ENCODE results near the gene CORO2A.
A peak's percentile ranks its signal among the peaks of the same experiment; 100 is the strongest.
"Not testable (repeated sequence)": the region's sequence is repeated elsewhere in the genome, so short reads cannot be mapped to it uniquely, and the experiment has no call there.

CORO2A gene

DNA sequence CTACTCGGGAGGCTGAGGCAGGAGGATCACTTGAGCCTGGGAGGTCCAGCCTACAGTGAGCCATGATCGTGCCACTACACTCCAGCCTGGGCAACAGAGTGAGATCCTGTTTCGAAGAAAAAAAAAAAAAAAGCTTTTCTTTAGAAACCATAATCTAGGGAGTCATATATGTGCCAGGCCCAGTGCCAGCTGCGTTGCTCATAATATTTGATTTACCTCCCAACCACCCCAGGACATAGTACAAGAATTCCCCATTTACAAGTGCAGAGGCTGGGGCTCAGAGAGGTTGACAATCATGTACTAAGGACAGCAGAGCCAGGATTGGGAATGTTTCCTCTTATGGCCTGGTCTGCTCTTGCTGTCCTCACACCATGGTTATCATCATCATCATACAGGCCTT lies 48.4 kb downstream of the CORO2A start:
- DNase-seq = no peak

DNA sequence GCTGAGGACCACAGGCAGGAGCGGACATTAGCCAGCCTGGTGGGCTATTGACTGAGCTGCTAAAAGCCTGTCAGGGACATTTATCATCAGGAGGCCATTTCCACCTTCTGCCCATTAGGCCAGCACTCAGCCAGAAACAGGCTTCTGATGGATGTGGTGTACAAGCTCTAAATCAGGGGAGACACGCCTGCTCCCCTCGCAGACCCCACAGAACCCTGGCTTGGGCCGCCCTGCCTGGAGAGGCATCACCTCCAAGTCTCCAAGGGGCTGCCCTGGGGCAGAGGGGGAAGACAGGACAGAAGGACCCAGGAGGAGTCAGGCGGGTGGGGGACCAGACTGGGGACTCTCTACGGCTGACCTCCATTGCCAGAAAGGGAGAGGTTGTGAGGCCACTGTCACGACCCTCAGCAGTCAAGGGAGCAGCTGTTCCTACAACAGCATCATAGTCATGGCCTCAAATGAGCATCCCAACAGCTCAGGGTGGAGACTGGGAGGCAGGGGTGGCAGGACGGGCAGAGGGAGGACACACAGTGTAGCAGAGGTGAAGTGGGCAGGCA lies 49.4 kb downstream of the CORO2A start:
- DNase-seq = no peak

DNA sequence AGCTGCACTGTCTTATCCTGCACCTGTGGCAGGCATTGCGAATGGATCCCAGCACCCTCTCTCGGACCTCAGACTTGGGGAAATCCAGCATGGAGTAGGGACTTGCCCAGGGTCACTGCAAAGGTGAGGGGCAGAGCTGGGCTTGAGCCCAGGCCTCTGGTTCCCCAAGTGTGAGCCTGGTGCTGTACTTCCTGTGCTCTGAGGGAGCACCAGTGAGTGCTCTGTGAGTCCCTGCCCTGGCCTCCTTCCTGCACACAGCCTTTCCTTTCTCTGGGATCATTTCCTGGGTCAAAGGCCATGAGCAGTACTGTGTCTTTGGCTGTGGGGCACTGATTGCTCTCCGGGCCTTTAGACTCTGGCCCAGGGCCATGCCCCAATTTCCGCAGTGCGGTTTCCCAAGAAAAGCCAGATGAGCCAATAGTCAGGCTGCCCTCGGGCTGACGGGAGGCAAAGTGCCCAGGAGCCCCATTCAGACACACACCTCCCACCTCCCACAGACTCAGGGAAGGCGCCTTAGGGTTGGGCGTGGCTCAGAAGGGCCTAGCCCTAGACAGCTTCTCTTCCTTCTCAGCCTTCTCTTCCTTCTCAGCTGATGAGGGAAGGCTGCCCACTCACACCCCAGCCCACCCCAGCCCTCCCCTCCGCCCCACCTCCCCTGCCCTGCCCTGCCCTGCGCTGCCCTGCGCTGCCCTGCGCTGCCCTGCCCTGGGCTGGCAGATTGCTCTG lies 50.1 kb downstream of the CORO2A start:
- DNase-seq = peak in 22 of 56 donors; percentile 3 to 54 (median 29)

DNA sequence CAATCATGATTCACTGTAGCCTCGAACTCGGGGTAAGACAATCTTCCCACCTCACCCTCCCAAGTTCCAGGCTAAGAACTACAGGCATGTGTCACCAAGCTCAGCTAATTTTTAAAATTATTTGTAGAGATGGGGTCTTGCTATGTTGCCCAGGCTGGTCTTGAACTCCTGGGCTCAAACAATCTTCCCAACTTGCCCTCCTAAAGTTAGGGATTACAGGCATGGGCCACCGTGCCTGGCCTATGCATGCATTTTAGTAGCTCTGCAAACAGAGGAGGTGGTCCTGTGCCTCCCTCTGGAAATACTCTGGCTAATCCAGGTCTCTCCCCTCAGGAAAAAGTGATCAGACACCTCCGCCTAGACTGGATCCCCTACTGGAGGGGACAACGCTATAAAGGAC lies 51.9 kb downstream of the CORO2A start:
- DNase-seq = no peak

DNA sequence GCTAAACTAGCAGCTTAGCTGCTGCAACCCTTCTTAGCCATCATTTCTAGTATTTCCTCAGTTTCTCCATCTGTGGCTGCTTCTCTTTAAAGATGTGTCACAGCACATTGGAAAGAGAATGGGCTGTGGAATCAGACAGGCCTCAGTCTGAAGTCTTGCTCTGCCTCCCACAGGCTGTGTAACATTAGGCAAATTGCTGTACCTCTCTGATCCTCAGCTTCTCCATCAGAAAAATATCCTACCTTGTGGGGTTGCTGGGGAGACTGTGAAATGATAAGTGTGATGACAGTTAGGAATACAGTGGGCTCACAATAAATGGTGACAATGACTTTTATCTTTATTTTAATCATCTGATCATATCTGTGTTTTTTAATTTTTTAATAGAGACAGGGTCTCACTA lies 55.9 kb downstream of the CORO2A start:
- DNase-seq = no peak

DNA sequence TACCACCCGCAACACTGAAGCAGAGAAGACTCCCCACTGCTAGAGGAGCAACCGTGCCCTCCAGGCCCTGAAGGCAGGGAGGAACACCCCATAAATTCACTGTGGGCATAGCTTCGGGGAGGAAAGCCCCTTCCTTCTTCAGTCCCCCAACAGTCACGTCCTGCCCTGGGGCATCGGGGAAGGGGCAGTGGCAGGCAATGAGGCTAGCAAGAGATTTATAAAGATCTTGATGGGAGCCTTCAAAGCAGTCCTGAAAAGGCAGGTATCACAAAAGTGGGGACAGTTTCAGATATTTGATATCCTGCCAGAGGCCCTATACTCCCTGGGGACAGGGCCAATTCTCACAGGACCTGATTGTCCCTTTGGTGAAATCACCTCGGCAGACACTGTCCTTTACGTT lies 56.5 kb downstream of the CORO2A start:
- DNase-seq = no peak

DNA sequence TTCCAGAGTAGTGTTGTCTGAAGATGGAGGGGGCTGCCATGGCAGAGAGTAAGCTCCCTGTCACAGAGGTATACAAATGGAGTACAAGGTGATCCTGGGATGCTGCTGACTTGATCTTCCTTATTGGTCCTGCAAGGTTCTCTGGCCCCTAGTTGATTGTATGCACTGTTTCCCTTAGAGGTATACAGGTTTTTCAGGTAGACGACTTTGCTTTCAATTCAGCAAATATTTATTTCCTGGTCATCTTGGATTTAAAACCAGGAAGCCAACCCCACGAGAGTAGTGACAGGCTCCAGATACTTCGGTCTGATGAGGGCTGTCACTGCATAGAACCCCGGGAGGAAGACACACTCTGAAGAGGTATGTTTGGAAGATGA lies 56.9 kb downstream of the CORO2A start:
- DNase-seq = no peak

DNA sequence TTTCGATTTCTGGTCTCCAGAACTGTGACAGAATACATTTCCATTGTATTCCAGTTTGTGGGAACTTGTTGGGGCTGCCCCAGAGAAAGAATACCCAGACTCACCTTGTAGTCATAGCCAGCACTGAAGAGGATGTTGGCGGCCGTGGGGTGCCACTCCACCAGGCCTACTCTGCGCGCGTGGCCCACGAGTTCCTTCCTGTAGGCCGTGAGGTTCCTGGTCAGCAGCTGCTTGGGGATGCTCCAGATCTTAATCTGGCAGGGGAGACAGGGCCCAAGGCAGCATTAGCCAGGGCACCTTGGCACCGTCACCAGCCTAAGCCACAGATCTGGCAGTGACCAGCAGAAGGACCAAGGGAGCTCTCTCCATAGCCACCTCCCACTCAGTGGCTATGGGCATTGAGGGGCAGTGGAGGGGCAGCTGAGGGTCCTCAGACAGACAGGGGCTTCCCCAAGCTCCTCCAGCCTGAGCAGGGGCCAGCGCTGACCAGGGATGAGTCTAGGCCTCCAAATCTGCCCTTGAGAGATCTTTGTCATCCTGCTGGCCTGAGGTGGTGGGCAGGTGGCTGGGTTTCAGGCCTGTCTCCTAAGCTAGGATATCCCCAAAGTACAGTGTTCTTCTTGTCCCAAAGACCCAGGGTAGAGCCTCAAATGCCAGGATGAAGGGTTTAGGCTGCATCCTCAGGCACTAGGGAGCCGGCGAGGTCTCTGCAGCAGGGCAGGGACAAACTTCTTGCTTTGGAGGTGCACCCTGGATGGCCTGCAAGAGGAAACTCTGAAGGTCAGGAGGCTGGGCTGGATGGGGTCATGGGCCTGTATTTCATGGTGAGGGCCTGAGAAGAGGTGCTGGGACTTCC lies 57.5 kb downstream of the CORO2A start:
- no peak for DNase-seq

DNA sequence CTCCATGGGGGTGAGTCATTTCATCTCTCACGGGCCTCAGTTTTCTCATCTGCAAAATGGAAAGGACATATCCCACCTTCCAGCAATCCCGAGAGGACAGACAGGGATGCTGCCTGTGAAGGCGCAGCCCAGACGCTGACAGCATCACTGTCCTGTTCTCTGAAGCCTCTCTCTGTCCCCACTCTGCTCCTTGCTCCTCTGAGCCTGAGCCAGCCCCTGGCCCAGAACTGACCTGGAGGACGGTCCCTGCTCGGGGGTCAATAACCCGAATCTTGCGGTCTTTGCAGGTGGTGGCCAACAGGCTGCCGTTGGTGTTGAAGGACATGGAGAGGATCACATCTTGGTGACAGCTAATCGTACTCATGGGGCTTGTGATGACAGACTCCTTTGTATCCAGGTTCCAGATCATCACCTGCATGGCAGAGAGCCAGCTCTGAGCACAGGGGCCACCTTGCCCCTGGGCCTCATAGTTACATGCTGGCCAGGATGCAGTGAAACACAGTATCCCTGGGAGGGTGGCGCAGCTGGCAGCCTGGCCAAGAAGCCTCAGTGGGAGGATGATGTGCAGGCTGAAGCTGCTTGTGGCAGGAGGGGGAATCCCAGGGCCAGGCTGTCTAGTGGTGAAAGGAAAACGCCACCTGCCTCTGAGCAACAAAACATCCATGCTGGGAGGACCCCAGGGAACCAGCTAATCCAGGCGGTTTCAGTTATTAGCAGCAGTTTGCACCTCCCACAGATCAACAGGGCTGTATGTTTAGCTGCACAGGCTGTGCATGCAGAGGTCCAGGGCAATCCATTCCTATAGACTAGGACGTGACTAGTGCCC lies 59.4 kb downstream of the CORO2A start:
- DNase-seq = no peak

DNA sequence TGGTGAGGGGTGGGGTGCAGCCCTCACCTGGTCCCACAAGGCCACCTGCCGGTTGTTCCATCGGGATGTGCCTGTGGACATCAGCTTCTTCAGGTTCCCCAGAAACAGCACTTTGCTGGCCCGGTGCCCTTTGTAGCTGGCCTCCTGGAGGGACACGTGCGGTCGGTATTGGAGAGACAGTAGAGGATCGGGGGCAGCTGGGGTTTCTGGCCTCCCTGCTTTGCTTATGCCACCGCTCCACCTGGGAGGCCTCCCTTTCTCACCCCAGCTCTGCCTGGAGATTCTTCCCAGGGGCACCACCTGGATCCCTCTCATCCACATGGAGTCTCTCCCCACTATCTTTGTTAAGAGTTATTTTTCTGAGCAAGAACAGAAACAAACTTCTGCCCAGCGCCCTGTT lies 60.3 kb downstream of the CORO2A start:
- no peak for DNase-seq

DNA sequence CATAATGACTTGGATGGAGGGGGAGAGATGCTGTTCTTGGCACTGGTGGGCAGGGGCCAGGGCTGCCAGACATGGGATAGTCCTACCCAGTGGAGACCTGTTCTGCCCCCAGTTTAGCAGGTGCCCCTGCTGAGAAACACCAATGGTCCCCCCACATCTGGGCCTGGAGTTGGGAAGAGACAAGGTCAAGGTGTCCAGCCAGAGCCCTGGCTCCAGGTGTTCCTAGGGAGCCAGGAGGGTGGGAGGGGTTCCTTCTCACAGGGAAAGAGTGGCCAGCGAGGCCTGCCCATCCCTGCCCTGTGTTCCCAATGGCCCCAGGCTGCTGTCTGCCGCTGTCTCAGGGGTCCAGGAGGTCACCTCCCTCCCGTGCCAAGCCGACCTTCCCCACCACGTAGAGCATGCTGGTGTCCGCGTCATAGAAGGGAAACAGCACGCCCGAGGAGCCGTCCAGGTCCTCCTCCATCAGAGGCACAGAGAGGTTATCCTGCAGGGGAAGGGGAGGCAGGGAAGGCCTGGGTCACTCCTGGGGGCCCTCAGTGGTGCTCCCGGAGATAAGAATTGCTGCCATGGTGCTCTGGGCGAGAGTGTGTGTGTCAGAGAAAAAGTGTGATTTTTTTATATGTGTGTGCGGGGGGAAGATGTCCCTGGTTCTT lies 61.7 kb downstream of the CORO2A start:
- no peak for DNase-seq

DNA sequence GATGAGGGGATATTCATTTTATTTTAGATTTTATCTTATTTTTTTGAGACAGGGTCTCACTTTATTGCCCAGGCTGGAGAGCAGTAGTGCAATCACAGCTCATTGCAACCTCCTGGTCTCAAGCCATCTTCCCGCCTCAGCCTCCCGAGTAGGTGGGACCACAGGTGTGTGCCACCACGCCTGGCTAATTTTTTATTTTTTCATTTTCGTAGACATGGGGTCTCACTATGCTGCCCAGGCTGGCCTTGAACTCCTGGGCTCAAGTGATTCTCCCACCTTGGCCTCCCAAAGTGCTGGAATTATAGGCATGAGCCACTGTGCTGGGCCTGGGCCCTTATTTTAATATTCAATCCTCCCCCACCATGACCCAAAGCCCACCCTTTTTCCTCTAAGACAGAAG lies 62.4 kb downstream of the CORO2A start:
- DNase-seq = not testable (repeated sequence)

DNA sequence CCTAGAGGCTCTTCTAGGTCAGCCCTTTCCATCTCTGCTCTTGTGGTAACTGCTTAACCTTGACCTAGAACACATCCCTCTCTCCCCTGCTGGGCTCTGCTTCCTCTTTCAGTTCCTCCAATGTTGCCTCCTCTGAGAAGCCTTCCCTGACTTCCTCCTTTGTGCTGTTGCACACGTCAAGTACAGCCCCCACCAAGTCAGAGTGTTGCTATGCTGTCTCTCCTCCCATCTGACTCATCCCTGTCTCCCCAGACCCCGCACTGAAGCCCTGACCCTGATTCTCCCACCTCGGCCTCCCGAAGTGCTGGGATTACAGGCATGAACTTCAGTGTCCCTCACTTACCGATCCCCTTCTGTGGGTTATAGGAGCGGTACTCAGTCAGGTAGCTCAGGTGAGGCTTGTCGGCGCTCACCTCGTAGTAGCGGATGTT lies 63.0 kb downstream of the CORO2A start:
- DNase-seq = no peak

DNA sequence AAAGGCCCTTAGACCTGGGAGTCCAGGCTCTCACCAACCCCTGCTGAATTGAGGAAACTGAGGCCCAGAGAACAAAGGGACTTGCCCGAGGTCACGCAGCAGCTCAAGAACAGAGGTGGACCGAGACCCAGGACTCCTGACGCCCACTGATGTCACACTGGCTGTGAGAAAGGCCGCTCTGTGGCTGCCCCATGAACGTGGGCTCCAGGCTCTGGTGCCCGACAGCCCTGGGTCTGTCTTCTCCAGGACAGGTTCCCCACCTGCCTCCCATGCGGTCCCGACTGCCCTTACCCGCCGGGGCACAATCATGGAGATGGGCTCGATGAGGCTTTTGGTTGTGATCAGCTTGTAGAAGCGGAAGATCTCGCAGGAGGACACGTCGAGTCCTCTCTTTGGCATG lies 64.1 kb downstream of the CORO2A start:
- no peak for DNase-seq

DNA sequence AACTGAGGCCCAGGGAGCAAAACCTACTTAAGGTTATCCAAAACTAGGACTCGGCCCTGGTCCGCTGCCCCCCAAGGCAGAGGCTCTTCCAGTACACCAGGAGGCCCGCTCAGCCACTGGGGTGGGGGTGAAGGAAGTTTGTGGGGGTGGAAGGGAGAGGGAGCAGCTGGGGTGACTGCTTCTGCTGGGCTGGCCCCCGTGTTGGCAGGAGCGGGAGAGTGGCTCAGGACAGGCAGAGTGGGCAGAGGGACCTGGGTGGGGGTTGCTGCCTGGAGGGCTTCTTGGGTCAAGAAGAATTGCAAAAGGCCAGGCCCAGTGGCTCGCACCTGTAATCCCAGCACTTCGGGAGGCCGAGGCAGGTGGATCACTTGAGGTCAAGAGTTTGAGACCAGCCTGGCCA lies 65.2 kb downstream of the CORO2A start:
- no peak for DNase-seq

DNA sequence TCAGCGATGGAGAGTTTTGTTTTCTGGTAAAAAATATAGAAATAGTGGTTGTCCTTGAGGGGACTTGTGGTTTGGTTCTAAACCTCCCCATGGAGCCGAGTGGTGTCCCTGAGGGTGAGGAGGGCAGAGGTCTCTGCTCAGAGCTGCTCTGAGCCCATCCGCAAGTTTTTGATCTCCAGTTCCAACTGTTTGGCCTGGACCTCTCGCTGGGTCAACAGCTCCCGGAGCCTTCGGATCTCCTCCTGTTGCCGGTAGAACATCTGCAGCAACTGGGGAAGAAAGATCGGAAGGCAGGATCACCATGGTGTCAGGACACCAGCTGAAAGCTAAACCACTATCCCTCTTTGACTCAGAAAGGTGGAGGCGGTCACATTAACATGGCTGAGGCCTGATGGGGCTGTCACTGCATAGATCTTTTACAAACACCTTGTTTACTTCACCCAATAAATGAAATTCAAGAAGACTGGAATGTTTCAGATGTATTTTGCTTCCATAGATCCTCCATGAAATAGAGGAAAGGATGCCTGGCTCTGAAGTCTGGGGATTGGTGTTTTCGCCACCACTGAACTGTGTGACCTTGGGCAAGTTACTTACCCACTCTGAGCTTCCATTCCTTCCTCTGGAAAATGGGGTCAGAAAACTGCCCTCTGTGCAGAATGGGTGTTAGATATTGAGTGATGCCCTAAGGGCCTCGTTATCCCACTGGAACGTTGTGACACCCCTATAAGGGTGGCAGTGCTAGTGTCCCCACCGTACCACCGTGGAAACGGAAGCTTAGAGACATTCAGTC lies 67.6 kb downstream of the CORO2A start:
- DNase-seq = no peak

DNA sequence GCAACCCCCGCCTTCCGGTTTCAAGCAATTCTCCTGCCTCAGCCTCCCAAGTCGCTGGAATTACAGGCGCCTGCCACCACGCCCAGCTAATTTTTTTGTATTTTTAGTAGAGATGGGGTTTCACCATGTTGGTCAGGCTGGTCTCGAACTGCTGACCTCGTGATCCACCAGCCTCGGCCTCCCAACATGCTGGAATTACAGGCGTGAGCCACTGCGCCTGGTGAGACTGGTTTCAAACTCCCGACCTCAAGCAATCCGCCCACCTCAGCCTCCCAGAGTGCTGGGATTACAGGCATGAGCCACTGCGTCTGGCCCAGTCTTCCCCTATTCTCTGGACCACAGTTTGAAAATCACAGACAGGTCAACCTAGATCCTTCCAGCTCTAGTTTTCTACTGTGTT lies 68.3 kb downstream of the CORO2A start:
- DNase-seq = not testable (repeated sequence)

DNA sequence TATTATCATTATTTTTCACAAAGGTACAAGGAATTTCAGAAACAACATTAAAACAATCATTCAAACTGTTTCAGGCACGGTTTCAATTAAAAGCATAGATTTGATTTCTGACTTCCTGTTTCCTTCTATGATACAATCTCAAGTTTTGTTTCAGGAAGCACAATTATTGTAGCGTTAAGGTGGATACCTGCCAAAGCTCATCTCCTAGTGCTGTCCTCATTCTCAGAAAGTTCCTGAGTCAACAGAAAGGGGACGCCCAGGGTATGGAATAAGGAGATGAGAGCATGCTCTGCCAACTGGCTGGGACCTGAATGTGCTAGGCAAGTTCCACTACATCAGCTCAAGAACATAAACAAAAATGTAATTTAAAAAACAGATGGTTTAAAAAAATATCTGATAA lies 71.4 kb downstream of the CORO2A start:
- DNase-seq = no peak

DNA sequence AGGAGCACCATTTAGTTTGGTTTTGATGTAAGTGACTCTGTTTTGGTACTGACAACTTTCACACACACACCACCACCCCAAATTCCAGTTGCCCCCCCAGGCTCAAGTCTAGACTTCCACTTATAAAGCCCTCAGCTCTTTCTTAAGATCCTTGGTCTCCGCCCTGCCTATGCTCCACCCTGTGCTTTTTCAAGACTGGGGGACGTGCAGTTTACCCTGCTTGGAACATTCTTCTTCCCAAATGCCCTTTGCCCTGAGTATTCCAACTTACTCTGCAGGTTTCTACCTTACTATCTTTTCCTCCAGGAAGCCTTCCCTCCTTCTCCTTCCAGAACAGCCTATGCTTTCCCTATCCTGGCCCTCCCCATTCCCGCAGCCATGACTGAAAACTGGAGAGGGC lies 72.0 kb downstream of the CORO2A start:
- no peak for DNase-seq

Measured in amygdala (tissue), 56 donors.